Neural crest cell (in vitro differentiated cells): ENCODE results near the gene CPHXL. TPM values are rescaled to one million over a fixed set of nuclear protein-coding genes. Genes with fewer than 3 reads are reported as not detected.
A peak's percentile ranks its signal among the peaks of the same experiment; 100 is the strongest.

Experiments
- DNase-seq: peaks from one replicate; pipeline ENCODE4 v3.0.0; 2021; ENCODE audit warnings: low read depth, mixed read lengths, low spot score
- H3K27ac Mint-ChIP-seq: one replicate; pipeline ENCODE4 v1.8.0; 2021; ENCODE audit warnings: mild to moderate bottlenecking, mixed read lengths; ENCODE audit not compliant: unreplicated experiment
- H3K27me3 Mint-ChIP-seq: 2 replicates; pipeline ENCODE4 v1.8.0; 2021; ENCODE audit warnings: low read depth, mild to moderate bottlenecking, mixed read lengths
- H3K36me3 Mint-ChIP-seq: 2 replicates; pipeline ENCODE4 v1.8.0; 2021; ENCODE audit warnings: low read depth, mild to moderate bottlenecking, mixed read lengths
- H3K4me1 Mint-ChIP-seq: 2 replicates; pipeline ENCODE4 v1.8.0; 2021; ENCODE audit warnings: mixed read lengths
- H3K4me3 Mint-ChIP-seq: one replicate; pipeline ENCODE4 v1.8.0; 2021; ENCODE audit warnings: mild to moderate bottlenecking, mixed read lengths
- H3K9me3 Mint-ChIP-seq: 2 replicates; pipeline ENCODE4 v1.8.0; 2021; ENCODE audit warnings: mixed read lengths
- CTCF ChIP-seq: fragments of 200-600 bp; sonication (generic); conservative IDR thresholded peaks from 2 replicates; pipeline ENCODE4 v1.5.0; 2021; ENCODE audit warnings: antibody characterized with exemption, mild to moderate bottlenecking
- total RNA-seq: library from RNA; stranded (reverse); gene quantifications from 2 replicates; pipeline ENCODE4 v1.2.1, GENCODE V29; 2021

CPHXL gene
- total RNA-seq, 1 donor from 2014 or later, result not detected

DNA sequence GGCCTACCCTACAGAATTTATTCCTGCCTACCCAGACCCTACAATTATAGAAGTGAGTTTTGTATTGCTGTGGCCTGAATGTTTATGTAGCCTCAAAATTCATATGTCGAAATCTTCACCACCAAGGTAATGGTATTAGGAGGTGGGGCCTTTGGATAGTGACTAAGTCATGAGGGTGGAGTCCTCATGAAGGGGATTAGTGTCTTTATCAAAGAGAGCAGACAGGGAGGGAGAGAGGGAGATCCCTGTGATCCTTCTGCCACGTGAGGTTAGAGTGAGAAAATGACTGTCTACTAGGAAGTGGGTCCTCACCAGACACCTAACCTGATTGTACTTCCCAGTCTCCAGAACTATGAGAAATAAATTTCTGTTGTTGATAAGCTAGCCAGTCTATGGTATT lies 24.0 kb downstream of the CPHXL start:
- Mint-ChIP-seq H3K36me3 (no peaks in the 10 kb centered on the region), H3K27ac (no peak overlapping the region), H3K4me3 (no peak overlapping the region), H3K4me1 (no peaks in the 10 kb centered on the region), H3K9me3 (peaks cover 2% of the 10 kb centered on the region), H3K27me3 (no peaks in the 10 kb centered on the region)
- TF ChIP-seq CTCF, result no peak
- no peak for DNase-seq

DNA sequence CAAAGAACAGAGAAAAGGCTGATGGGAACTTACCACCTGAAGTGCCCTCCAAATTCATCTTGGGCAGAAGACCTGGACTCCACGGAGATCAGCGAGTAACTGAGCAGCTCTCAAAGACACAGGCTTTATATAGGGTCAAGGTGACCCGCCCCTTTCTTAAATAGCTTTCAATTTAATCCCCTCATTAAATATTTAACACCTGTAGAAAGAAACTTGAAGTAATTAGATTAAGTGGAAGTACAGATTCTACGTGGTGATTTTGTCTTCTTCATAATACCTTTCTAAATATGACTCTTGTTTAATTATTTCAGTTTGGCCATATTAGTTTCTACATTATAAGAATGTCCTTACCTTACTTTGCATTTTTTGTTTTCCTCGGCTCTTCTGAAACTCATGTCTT lies 24.9 kb downstream of the CPHXL start, which contains the start of gene DUXB:
DUXB (minus strand) TSS at position 101 of the 400 bp plus-strand sequence; CDS start at position 58, 43 bp downstream.
- no peaks in the 10 kb centered on the region for H3K9me3 Mint-ChIP-seq
- no peak within 1 kb of the TSS for H3K27ac Mint-ChIP-seq
- H3K4me1 Mint-ChIP-seq, result no peaks in the 10 kb centered on the region
- TF ChIP-seq CTCF, result no peak
- no peaks in the 10 kb centered on the region for H3K27me3 Mint-ChIP-seq
- no peak within 1 kb of the TSS for H3K4me3 Mint-ChIP-seq
- DNase-seq, result no peak
- no peaks in the 10 kb centered on the region for H3K36me3 Mint-ChIP-seq

DNA sequence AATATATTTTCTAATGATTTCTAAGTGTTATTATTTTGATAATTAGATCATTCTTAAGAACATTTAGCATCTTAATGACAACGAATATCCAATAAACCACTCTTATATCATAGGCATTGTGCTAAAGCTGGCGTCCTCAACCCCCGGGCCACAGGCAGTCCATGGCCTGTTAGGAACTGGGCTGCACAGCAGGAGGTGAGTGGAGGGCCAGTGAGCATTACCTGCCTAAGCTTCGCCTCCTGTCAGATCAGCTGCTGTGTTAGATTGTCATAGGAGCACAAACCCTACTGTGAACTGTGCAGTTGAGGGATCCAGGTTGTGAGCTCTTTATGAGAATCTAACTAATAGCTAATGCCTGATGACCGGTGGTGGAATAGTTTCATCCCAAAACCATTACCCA lies 28.7 kb downstream of the CPHXL start:
- Mint-ChIP-seq H3K4me1 (no peaks in the 10 kb centered on the region), H3K27me3 (no peaks in the 10 kb centered on the region), H3K4me3 (no peak overlapping the region), H3K36me3 (no peaks in the 10 kb centered on the region), H3K9me3 (no peaks in the 10 kb centered on the region), H3K27ac (no peak overlapping the region)
- no peak for DNase-seq
- TF ChIP-seq CTCF, result no peak

DNA sequence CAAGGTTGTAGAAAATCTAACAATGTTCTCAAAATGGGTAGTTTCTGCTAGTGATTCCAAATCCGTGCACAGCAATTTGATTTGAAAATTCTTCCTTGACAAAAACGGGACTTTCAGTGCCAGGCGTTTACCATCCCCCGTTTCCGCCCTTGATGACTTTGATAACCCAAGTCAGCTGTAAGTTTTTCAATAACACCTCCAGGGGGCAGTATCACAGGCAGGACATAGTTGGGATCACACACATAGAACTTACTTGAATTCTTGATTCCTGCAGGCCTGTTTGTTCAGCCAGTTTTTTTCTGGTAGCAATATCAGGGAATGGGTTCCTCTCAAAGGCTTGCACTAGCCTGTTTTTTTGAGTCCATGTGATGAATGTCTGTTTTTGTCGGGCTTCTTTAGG lies 30.6 kb downstream of the CPHXL start:
- H3K9me3 Mint-ChIP-seq, result no peaks in the 10 kb centered on the region
- no peaks in the 10 kb centered on the region for H3K4me1 Mint-ChIP-seq
- H3K27me3 Mint-ChIP-seq, result no peaks in the 10 kb centered on the region
- peak; percentile 29 for TF ChIP-seq CTCF
- no peak for DNase-seq
- no peak overlapping the region for H3K27ac Mint-ChIP-seq
- H3K4me3 Mint-ChIP-seq, result no peak overlapping the region
- no peaks in the 10 kb centered on the region for H3K36me3 Mint-ChIP-seq

- H3K27me3 Mint-ChIP-seq, result no peaks in the 10 kb centered on the region
- DNase-seq, result no peak
- no peak for TF ChIP-seq CTCF
These were observed 38.9 kb downstream of the CPHXL start for GRCh38 chr16:75687361-75687760.

GRCh38 chr16:75682308-75682707 lies 44.0 kb downstream of the CPHXL start:
- DNase-seq, result no peak
- H3K4me1 Mint-ChIP-seq, result no peaks in the 10 kb centered on the region
- H3K27me3 Mint-ChIP-seq, result no peaks in the 10 kb centered on the region
- peaks cover 25% of the 10 kb centered on the region for H3K9me3 Mint-ChIP-seq
- TF ChIP-seq CTCF, result no peak
- H3K36me3 Mint-ChIP-seq, result peaks cover 29% of the 10 kb centered on the region
- no peak overlapping the region for H3K4me3 Mint-ChIP-seq
- no peak overlapping the region for H3K27ac Mint-ChIP-seq

More at GRCh38 chr16:75687361-75687760, 38.9 kb downstream of the CPHXL start:
- Mint-ChIP-seq H3K4me3 (no peak overlapping the region), H3K9me3 (peaks cover 30% of the 10 kb centered on the region), H3K27ac (no peak overlapping the region), H3K4me1 (no peaks in the 10 kb centered on the region), H3K36me3 (peaks cover 28% of the 10 kb centered on the region)
